Measurements from ENCODE around the gene SNX1.

GRCh38 chr15:64143276-64143675 lies 47.5 kb downstream of the SNX1 start:
- no peak for TF ChIP-seq CTCF (conservative IDR thresholded peaks at IDR 0.05; ENCODE audit: low read length)
- TF ChIP-seq EZH2phosphoT487 (IDR thresholded peaks at IDR 0.05; ENCODE audit: borderline replicate concordance): no peak

All from Loucy (cell line).